GM21576 (cell line): ENCODE data around the gene CACNA1C.
A peak's percentile ranks its signal among the peaks of the same experiment; 100 is the strongest.

ENCODE experiments used
- ATAC-seq: cut with Tn5 transposase; IDR thresholded peaks from one replicate; pipeline ENCODE4 v1.9.1; 2021; ENCODE audit warnings: mild to moderate bottlenecking, moderate library complexity; ENCODE audit not compliant: unreplicated experiment

The CACNA1C gene

GRCh38 chr12:2288875-2289274, 236.1 kb downstream of the CACNA1C start:
- ATAC-seq: no peak

GRCh38 chr12:2289525-2289924, 236.7 kb downstream of the CACNA1C start:
- ATAC-seq: no peak

GRCh38 chr12:2290091-2290490, 237.3 kb downstream of the CACNA1C start:
- no peak for ATAC-seq

GRCh38 chr12:2290516-2291065, 237.8 kb downstream of the CACNA1C start:
- no peak for ATAC-seq

- no peak for ATAC-seq
These were observed 238.5 kb downstream of the CACNA1C start for GRCh38 chr12:2291182-2291832.

GRCh38 chr12:2291947-2292346, 239.2 kb downstream of the CACNA1C start:
- ATAC-seq: no peak

GRCh38 chr12:2292560-2292959, 239.8 kb downstream of the CACNA1C start:
- ATAC-seq: no peak

GRCh38 chr12:2294651-2295475, 242.1 kb downstream of the CACNA1C start:
- ATAC-seq: no peak

GRCh38 chr12:2295941-2296461, 243.2 kb downstream of the CACNA1C start:
- no peak for ATAC-seq

- no peak for ATAC-seq
These were observed 244.2 kb downstream of the CACNA1C start for GRCh38 chr12:2297004-2297403.

- ATAC-seq: peak; percentile 45
These were observed 244.9 kb downstream of the CACNA1C start for GRCh38 chr12:2297658-2298057.

GRCh38 chr12:2298556-2299200, 245.9 kb downstream of the CACNA1C start:
- no peak for ATAC-seq

GRCh38 chr12:2299206-2299605, 246.4 kb downstream of the CACNA1C start:
- ATAC-seq: no peak

GRCh38 chr12:2300168-2300567, 247.4 kb downstream of the CACNA1C start:
- ATAC-seq: no peak

GRCh38 chr12:2300886-2301285, 248.1 kb downstream of the CACNA1C start:
- ATAC-seq: no peak

- no peak for ATAC-seq
These were observed 249.0 kb downstream of the CACNA1C start for GRCh38 chr12:2301531-2302461.

GRCh38 chr12:2302711-2303580, 250.2 kb downstream of the CACNA1C start:
- no peak for ATAC-seq

GRCh38 chr12:2304223-2304622, 251.4 kb downstream of the CACNA1C start:
- ATAC-seq: no peak

GRCh38 chr12:2306012-2306411, 253.2 kb downstream of the CACNA1C start:
- no peak for ATAC-seq
